NAMALWA (cell line): ENCODE measurements around the gene INPP5K.
"Not testable (repeated sequence)": the region's sequence is repeated elsewhere in the genome, so short reads cannot be mapped to it uniquely, and the experiment has no call there.

ENCODE experiments used
- DNase-seq: peaks from one replicate; pipeline ENCODE4 v3.0.0-alpha.2; 2015; ENCODE audit warnings: low spot score

The INPP5K gene

DNA sequence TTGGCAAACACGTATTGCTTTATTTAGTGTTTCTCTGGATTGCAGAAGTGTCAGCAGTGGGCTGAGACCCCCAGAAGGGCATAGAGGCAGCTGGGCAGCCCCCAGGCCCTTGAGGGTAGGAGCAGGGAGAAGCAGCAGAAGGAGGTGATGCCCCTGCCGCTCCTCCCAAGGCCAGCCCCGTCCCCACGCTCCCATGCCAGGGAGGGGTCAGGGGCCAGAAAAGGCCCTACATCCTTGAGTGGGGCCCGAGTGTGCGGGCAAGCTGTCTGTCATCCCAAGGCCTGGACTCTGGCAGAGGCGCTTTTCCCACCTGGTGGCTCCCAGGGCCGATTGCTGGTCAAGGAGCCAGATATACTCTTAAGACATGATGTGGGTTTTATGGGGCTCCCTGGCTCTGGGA, 52.2 kb downstream of the INPP5K start:
- no peak for DNase-seq

GRCh38 chr17:1462164-1463112, 54.0 kb downstream of the INPP5K start:
- no peak for DNase-seq

DNA sequence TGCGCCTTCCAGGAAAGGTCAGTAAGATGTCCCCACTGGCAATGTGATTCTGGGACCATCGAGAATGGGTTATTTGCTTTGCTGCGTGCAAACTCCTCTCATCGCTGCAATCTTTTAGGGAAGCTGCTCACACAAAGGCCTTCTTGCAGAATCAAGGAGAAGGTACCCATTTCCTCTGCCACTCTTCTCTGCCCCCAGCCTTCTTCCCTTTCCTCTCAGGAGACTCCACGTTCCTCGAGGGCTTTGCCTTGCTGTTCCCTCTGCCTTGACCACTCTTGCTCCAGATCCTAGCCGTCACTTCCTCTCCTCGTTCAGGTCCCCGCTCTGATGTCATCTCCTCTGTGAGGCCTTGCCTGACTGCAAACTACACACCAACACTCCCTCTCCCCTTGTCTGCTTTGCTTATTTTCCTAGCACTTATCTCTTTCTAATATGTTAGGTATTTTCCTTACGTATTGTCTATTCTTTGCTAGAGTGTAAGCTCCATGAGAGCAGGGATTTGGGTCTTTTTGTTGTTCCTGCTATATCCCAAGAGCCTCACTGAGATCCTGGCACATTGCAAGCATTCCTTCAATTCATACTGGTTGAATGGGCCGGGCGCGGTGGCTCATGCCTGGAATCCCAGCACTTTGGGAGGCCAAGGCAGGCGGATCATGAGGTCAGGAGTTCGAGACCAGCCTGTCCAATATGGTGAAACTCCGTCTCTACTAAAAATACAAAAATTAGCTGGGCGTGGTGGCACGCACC, 55.0 kb downstream of the INPP5K start:
- DNase-seq, result no peak

- DNase-seq, result no peak
Observed at GRCh38 chr17:1460233-1460632, 56.2 kb downstream of the INPP5K start.

GRCh38 chr17:1455797-1456599, 60.4 kb downstream of the INPP5K start, which contains the start of gene CRK:
TSS of gene CRK (minus strand) at chr17:1456232. CDS start at chr17:1456117, 115 bp downstream.
- peak; percentile 92 for DNase-seq

GRCh38 chr17:1455291-1455796, 61.1 kb downstream of the INPP5K start:
- peak; percentile 59 for DNase-seq

- DNase-seq, result no peak
Observed at GRCh38 chr17:1454541-1454940, 61.9 kb downstream of the INPP5K start.

DNA sequence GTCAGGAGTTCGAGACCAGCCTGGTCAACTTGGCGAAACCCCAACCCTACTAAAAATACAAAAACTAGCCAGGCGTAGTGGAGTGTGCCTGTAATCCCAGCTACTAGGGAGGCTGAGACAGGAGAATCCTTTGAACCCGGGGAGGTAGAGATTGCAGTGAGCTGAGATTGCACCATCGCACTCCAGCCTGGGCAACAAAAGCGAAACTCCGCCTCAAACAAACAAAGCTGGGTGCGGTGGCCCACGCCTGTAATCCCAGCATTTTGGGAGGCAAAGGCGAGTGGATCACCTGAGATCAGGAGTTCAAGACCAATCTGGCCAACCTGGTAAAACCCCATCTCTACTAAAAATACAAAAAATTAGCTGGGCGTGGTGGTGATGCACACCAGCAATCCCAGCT, 62.7 kb downstream of the INPP5K start:
- not testable (repeated sequence) for DNase-seq

DNA sequence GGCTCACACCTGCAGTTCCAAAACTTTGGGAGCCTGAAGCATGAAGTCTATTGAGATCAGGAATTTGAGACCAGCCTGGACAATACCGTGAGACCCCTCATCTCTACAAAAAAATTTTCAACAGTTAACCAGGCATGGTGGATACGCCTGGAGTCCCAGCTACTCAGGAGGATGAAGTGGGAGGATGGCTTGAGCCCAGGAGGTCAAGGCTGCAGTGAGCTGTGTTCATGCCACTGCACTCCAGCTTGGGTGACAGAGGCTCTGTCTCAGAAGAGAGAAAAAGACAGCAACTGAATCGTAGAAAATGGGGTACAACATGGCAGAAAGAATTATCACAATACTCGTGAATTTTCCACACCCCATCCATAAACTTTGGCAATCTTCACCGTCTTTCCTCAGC, 63.6 kb downstream of the INPP5K start:
- DNase-seq, result no peak

- DNase-seq, result not testable (repeated sequence)
Observed at GRCh38 chr17:1450261-1450660, 66.2 kb downstream of the INPP5K start.

GRCh38 chr17:1449412-1449967, 66.9 kb downstream of the INPP5K start:
- DNase-seq, result no peak

DNA sequence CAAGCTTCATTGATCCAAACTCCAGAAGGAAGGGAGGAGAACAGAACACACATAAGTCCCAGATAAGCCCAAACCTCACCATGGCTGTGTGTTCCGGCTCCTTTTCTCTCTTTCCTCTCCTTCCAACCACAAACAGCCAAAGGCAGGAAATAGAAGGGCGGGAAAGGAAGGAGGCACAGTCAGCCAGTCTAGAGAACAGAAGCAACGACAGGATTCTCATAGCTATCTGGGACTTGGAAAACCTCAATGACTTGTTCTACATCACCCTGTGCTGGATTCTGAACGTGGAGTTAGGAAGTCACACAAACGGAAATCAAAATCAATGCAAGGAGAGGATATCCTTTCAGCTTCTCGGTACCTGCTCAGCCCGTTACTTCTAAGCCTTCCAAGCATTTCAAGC, 69.4 kb downstream of the INPP5K start:
- no peak for DNase-seq

- no peak for DNase-seq
Observed at GRCh38 chr17:1446201-1446600, 70.2 kb downstream of the INPP5K start.

GRCh38 chr17:1445695-1446094, 70.7 kb downstream of the INPP5K start:
- DNase-seq, result not testable (repeated sequence)
